Measurements from ENCODE around the gene TXLNB.
"Not testable (repeated sequence)": the region's sequence is repeated elsewhere in the genome, so short reads cannot be mapped to it uniquely, and the experiment has no call there.

The TXLNB gene

DNA sequence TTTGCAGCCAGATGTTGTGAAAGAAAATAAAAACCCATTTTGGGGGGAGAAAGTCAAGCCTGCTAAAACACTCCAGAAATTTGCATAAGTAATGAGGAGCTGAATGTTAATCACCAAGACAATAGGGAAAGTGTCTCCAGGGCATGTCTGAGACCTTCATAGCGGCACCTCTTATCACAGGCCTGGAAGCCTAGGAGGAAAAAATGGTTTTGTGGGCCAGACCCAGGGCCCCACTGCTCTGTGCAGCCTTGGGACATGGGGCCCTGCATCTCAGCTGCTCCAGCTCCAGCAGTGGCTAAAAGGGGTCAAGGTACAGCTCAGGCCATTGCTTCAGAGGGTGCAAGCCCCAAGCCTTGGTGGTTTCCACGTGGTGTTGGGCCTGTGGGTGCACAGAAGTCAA is 57.6 kb downstream of the TXLNB start:
- not testable (repeated sequence) for DNase-seq (ENCODE audit: low spot score)

- no peak for DNase-seq (ENCODE audit: low spot score)
These were observed 60.6 kb downstream of the TXLNB start for GRCh38 chr6:139231206-139231605.

- no peak for DNase-seq (ENCODE audit: low spot score)
These were observed 61.4 kb downstream of the TXLNB start for GRCh38 chr6:139230391-139230840.

DNA sequence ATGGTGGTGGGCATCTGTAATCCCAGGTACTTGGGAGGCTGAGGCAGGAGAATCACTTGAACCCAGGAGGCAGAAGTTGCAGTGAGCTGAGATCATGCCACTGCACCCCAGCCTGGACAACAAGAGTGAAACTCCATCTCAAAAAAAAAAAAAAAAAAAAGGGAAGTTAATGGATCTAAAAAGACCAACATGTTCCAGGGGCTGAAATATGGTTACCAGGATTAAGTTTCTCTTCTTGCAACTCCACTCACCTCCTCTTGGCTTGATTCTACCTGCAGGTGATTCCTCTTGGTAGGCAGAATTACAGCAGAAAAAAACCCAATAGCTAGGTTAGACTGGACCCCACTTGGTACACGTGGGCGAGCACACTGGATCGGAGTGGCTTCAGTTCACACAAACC is 63.4 kb downstream of the TXLNB start:
- DNase-seq (ENCODE audit: low spot score): not testable (repeated sequence)

DNA sequence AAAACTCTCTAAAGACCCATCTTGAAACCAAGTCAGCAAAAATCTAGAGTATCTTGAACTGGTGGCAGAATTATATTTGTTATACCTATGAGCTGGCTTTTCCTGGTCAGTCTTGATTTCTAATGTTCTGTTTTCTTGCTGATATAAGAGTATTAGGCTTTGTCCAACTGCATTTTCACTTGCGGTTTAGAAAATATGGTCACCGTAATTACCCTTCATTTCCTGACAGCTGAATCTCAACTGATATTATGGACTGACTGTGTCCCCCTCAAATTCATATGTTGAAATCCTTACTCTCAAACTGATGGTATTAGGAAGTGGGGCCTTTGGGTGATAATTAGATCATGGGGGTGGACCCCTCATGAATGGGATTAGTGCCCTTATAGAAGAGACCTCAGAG is 72.1 kb downstream of the TXLNB start:
- no peak for DNase-seq (ENCODE audit: low spot score)

GRCh38 chr6:139219271-139219729 is 72.5 kb downstream of the TXLNB start:
- DNase-seq (ENCODE audit: low spot score): peak; percentile 30

DNA sequence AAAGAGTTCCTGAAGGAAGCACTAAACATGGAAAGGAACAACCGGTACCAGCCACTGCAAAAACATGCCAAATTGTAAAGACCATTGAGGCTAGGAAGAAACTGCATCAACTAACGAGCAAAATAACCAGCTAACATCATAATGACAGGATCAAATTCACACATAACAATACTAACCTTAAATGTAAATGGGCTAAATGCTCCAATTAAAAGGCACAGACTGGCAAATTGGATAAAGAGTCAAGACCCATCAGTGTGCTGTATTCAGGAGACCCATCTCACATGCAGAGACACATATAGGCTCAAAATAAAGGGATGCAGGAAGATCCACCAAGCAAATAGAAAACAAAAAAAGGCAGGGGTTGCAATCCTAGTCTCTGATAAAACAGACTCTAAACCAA is 79.3 kb downstream of the TXLNB start:
- not testable (repeated sequence) for DNase-seq (ENCODE audit: low spot score)

GRCh38 chr6:139210766-139211165 is 81.0 kb downstream of the TXLNB start:
- not testable (repeated sequence) for DNase-seq (ENCODE audit: low spot score)

DNA sequence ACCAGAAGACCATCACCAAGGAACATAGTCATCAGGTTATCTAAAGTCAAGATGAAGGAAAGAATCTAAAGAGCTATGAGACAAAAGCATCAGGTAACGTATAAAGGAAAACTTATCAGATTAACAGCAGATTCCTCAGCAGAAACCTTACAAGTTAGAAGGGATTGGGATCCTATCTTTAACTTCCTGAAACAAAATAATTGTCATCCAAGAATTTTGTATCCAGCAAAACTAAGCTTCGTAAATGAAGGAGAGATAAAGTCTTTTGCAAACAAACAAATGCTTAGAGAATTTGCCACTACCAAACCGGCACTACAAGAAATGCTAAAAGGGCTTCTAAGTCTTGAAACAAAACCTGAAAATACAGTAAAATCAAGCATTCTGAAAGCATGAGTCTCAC is 86.0 kb downstream of the TXLNB start:
- no peak for DNase-seq (ENCODE audit: low spot score)

DNA sequence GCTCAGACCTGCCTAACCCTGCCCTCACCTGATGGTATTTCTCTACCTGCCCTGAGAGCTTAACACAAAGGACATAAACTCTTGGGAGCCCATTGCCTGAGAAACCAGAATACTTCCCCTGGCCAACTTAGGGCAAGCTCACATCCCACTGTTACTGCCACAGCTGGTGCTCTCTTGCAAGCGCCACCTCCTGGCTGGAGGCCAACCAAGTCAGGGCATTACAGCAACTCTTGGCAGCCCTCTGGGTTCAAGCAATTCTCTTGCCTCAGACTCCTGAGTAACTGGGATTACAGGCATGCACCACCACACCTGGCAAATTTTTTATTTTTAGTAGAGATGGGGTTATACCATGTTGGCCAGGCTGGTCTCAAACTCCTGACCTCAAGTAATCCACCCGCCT is 86.8 kb downstream of the TXLNB start:
- no peak for DNase-seq (ENCODE audit: low spot score)

DNA sequence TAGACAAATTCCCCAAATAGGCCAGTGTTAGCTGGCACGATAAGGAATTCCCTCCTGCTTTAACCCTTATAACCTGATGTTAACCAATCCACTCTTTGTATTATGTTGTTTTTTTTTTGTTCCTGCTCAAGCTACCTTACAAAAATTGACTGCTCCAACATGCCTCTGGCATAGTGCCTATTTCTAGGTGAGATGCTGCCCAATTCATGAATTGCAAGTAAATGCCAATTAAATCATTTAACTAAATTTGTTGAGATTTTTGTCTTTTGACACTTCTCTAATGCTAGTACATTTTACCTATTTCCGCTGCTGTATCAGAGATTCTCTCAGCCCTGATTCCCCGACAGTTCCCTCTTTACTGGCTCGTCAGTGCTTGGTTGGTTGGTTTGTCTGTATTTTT is 90.4 kb downstream of the TXLNB start:
- DNase-seq (ENCODE audit: low spot score): no peak

DNA sequence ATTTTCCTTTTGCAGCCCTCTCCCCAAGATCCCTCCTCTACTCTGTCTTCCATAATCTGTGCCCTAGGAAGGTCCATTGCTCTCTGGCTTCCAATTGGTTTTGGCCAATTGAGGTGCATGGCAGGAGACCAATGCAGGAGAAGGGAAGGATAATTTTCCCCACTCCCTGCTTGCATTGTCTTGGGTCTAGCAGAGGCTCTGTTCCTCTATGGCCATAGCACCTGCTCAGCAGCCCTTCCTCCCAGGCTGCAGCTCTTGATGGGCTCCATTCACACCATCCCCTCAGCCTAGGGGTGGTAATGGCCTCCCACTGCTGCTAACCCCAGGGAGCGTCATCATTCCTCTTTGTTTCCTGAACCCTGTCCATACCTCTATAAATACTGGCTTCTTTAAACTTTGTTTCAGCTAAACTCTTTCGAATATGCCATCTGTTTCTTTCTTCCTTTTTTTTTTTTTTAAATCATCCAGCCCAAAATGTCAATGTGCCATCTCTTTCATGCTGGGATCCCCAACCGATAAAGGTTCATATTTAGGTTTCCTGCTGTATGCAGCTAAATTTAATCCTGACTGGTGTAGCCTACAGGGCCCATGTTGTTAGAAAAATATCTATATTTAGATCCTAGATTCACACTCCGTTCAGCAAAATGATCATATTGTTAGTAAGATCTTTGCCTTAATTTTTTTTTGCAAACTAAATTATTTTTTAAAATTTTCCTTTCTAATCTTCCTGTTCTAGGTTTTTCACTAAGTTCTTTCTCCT is 93.1 kb downstream of the TXLNB start:
- DNase-seq (ENCODE audit: low spot score): no peak

GRCh38 chr6:139194740-139195139 is 97.1 kb downstream of the TXLNB start:
- no peak for DNase-seq (ENCODE audit: low spot score)
